ENCODE data around the gene KRT84. TPM values are rescaled to one million over a fixed set of nuclear protein-coding genes. Genes with fewer than 3 reads are reported as not detected.
"Not testable (repeated sequence)": the region's sequence is repeated elsewhere in the genome, so short reads cannot be mapped to it uniquely, and the experiment has no call there.

The KRT84 gene
- total and polyA plus RNA-seq, 8 donors, result not detected

DNA sequence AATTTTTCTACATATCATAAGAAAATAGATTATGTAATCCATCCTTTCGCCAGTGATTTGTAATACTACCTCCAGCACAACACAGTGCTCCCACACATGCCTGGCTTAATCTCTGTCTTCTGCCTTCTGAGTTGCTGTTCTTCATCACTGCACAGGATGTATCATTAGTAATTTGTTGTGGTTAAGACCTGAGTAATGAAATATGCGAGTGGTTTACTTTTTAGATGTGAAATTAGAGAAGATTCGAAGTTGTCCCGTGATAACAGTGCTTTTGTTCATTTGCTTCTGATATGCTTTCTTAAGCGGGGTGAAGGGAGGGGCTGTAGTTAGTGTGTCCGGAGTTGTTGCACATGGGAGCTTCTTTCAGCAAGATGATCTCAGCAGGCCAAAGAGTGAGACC, 36.3 kb downstream of the KRT84 start:
- TF ChIP-seq POLR2AphosphoS5 (IDR thresholded peaks at IDR 0.05) (no peak), POLR2A (IDR thresholded peaks at IDR 0.05) (no peak), EP300 (IDR thresholded peaks at IDR 0.05) (no peak)
- TF ChIP-seq, protein P1, sequence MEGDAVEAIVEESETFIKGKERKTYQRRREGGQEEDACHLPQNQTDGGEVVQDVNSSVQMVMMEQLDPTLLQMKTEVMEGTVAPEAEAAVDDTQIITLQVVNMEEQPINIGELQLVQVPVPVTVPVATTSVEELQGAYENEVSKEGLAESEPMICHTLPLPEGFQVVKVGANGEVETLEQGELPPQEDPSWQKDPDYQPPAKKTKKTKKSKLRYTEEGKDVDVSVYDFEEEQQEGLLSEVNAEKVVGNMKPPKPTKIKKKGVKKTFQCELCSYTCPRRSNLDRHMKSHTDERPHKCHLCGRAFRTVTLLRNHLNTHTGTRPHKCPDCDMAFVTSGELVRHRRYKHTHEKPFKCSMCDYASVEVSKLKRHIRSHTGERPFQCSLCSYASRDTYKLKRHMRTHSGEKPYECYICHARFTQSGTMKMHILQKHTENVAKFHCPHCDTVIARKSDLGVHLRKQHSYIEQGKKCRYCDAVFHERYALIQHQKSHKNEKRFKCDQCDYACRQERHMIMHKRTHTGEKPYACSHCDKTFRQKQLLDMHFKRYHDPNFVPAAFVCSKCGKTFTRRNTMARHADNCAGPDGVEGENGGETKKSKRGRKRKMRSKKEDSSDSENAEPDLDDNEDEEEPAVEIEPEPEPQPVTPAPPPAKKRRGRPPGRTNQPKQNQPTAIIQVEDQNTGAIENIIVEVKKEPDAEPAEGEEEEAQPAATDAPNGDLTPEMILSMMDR (IDR thresholded peaks at IDR 0.05), result no peak
- Histone ChIP-seq H3K4me1 (peaks cover 50 to 81% (median 54%) of the 10 kb centered on the region in 4 donors), H3K36me3 (no peaks in the 10 kb centered on the region), H3K27ac (no peak overlapping the region), H3K27me3 (no peaks in the 10 kb centered on the region), H3K4me3 (no peak overlapping the region), H3K9me3 (peaks cover 0 to under 1% (median 0%) of the 10 kb centered on the region in 4 donors)
- no peak for DNase-seq
- WGBS, 5 donors, result 25 to 53% (median 52%) methylated on average over 6 of the region's 6 CpGs
- intact Hi-C loops (cut with DNase I; ENCODE audit: low total_unique reads), result no loop called here

DNA sequence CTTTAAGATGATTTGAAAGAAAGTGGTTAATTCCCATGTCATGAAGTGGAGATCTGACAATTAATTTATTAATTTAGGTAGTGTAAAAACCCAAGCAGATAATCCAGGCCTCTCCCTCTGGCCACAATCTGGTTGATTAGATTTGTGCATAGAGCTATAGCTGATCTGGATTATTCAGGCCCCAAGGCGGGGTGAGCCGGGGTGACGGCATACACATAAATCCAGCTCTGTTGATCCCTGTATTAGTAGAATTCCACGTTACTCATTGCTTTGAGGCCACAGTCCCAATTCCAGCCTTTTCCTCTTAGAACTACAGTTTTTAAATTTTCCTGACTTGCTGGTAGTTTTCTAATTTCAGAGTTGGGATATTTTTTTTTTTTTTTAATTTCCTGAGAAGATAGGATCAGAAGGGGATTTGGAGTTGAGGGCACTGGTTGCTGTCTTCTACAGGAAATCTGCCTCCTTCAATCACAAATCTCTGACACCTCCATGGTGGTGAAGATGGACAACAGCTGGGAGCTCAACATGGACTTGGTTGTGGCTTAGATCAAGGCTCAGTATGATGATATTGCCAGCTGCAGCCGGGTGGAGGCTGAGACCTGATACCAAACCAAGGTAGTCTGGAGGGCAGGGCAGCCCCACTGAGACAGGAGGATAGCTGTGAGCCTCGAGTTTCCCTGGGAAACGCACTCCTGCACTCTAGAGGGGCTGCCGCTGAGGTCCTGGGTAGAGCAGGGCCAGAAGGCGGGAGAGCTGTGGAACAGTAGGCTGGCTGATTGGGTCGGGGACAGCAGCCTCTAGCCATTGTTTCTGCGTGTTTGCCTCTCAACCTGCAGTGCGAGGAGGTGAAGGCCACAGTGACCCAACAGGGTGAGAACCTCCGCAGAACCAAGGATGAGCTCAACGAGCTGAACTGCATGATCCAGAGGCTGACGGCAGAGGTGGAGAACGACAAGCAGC, 37.6 kb downstream of the KRT84 start:
- WGBS, 5 donors, result 31 to 58% (median 48%) methylated on average over 15 to 16 of the region's 16 CpGs

DNA sequence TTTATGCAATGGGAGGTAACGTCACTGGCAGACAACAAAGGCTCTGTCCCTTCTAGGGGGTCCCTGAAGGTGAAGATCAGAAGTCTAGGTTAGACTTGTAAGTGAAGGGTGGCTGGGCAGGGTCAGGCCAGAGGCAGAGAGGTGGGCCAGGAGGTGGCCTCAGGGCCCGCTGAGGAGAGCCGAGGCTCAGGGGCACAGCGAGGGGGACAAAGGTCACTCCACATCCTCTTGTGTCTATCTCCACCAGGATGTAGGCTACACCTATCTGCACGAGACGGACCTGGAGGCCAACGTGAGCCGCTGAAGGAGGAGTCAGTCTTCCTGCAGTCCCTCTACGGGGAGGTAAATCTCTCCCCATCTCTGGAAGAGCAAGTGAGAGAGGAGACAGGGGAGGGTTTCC, 38.4 kb downstream of the KRT84 start:
- Histone ChIP-seq H3K9me3 (peaks cover 4 to 11% (median 9%) of the 10 kb centered on the region in 4 donors), H3K4me3 (no peak overlapping the region), H3K27ac (peak overlapping the region; percentile 54 to 81 (median 74)), H3K36me3 (no peaks in the 10 kb centered on the region), H3K4me1 (peaks cover 47 to 71% (median 50%) of the 10 kb centered on the region in 4 donors), H3K27me3 (no peaks in the 10 kb centered on the region)
- intact Hi-C loops (cut with DNase I; ENCODE audit: low total_unique reads), result no loop called here
- peak; percentile 43 to 76 for DNase-seq
- 38 to 59% (median 44%) methylated on average over 9 of the region's 9 CpGs for WGBS, 5 donors
- TF ChIP-seq POLR2A (IDR thresholded peaks at IDR 0.05) (no peak), POLR2AphosphoS5 (IDR thresholded peaks at IDR 0.05) (peak in 1 of 3 donors; percentile 17)

More for the DNA sequence above, 37.6 kb downstream of the KRT84 start:
- peak in 1 of 2 donors; percentile 52 for DNase-seq
- H3K27me3 ChIP-seq, result no peaks in the 10 kb centered on the region
- TF ChIP-seq POLR2AphosphoS5 (IDR thresholded peaks at IDR 0.05) (no peak), POLR2A (IDR thresholded peaks at IDR 0.05) (no peak), EP300 (IDR thresholded peaks at IDR 0.05) (no peak)
- TF ChIP-seq, protein P1 (IDR thresholded peaks at IDR 0.05), result no peak
- no peaks in the 10 kb centered on the region for H3K36me3 ChIP-seq
- peaks cover 50 to 78% (median 54%) of the 10 kb centered on the region in 4 donors for H3K4me1 ChIP-seq
- H3K27ac ChIP-seq, result peak overlapping the region; percentile 70 to 81 (median 75)
- intact Hi-C loops (cut with DNase I; ENCODE audit: low total_unique reads), result no loop called here
- no peak overlapping the region for H3K4me3 ChIP-seq
- peaks cover 4 to 11% (median 9%) of the 10 kb centered on the region in 4 donors for H3K9me3 ChIP-seq

DNA sequence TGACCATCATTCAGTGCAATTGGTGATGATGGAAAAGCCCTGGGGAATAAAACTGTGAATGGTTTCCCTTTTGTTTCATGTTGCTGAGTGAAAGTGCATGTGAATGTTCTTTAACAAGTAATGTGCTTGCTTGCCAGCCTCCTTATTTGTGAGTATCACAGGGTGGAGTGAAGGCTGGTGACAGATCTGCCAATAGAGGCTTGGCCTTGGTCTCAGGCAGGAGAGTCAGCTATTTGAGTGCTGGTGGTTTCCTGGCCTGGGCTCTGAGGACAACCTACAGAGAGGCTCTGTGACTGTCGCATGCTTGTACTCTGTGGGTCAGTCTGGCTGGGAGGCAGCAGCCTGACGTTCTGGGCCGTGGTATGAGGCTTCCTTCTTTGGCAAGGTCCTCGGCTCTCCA, 38.9 kb downstream of the KRT84 start:
- TF ChIP-seq POLR2A (IDR thresholded peaks at IDR 0.05) (no peak), EP300 (IDR thresholded peaks at IDR 0.05) (no peak), POLR2AphosphoS5 (IDR thresholded peaks at IDR 0.05) (peak in 1 of 3 donors; percentile 44)
- TF ChIP-seq, protein P1 (IDR thresholded peaks at IDR 0.05), result no peak
- no peaks in the 10 kb centered on the region for H3K36me3 ChIP-seq
- peaks cover 4 to 11% (median 9%) of the 10 kb centered on the region in 4 donors for H3K9me3 ChIP-seq
- peak overlapping the region; percentile 54 to 81 (median 74) for H3K27ac ChIP-seq
- no peaks in the 10 kb centered on the region for H3K27me3 ChIP-seq
- peaks cover 43 to 67% (median 47%) of the 10 kb centered on the region in 4 donors for H3K4me1 ChIP-seq
- intact Hi-C loops (cut with DNase I; ENCODE audit: low total_unique reads), result no loop called here
- DNase-seq, result peak; percentile 64
- 16 to 43% (median 25%) methylated on average over 3 to 4 of the region's 4 CpGs for WGBS, 5 donors
- H3K4me3 ChIP-seq, result no peak overlapping the region

DNA sequence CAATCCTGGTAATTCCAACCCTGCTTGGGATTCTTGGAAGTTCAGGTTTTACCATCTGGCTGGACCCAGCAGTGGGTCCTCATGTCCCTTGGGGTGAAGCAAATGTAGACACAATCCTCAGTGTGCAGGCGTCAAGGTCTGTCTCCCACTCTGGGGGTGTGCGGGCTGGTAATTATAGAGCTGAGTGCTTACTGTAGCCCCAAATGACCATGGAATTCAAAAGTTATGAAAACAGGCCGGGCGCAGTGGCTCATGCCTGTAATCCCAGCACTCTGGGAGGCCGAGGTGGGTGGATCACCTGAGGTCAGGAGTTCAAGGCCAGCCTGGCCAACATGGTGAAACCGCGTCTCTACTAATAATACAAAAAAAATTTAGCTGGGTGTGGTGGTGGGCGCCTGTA, 40.4 kb downstream of the KRT84 start:
- Histone ChIP-seq H3K9me3 (peaks cover 4 to 11% (median 9%) of the 10 kb centered on the region in 4 donors), H3K27ac (peak overlapping the region in 1 of 5 donors; percentile 81), H3K4me1 (peaks cover 29 to 55% (median 39%) of the 10 kb centered on the region in 4 donors)
- WGBS, 5 donors, result 72 to 83% (median 77%) methylated on average over 8 of the region's 8 CpGs
- H3K36me3 ChIP-seq; H3K27me3 ChIP-seq; H3K4me3 ChIP-seq; DNase-seq; intact Hi-C loops (cut with DNase I; ENCODE audit: low total_unique reads): not testable (repeated sequence)

Measured in stomach (tissue), 9 donors.